Calu3 (cell line): ENCODE measurements around the gene ST6GALNAC3. TPM values are rescaled to one million over a fixed set of nuclear protein-coding genes. Genes with fewer than 3 reads are reported as not detected.

Source experiments
- BruUV-seq: library from RNA; stranded (reverse); fragments of 400-500 nt; replicated peaks from 2 replicates; lab custom pipeline; 2021; lab: Mats Ljungman, UMichigan
- CTCF ChIA-PET: fragments of 300-600 bp; sonication (Branson Sonifier 250); formaldehyde crosslinking; loops from one replicate; lab custom pipeline; 2022; ENCODE audit warnings: antibody characterized with exemption; lab: Charles Lee
- DNase-seq: peaks from one replicate; pipeline ENCODE4 v3.0.0; 2022
- H3K27ac Mint-ChIP-seq: one replicate; pipeline ENCODE4 v1.8.0; 2022; ENCODE audit warnings: mixed read lengths; ENCODE audit not compliant: unreplicated experiment
- H3K27me3 Mint-ChIP-seq: one replicate; pipeline ENCODE4 v1.8.0; 2022; ENCODE audit warnings: mixed read lengths; ENCODE audit not compliant: unreplicated experiment
- H3K36me3 Mint-ChIP-seq: one replicate; pipeline ENCODE4 v1.8.0; 2022; ENCODE audit warnings: mild to moderate bottlenecking, moderate library complexity, mixed read lengths; ENCODE audit not compliant: insufficient read depth, unreplicated experiment
- H3K4me1 Mint-ChIP-seq: one replicate; pipeline ENCODE4 v1.8.0; 2022; ENCODE audit warnings: mild to moderate bottlenecking, low read depth, mixed read lengths; ENCODE audit not compliant: unreplicated experiment
- H3K4me3 Mint-ChIP-seq: one replicate; pipeline ENCODE4 v1.8.0; 2022; ENCODE audit warnings: mild to moderate bottlenecking, low read depth, moderate library complexity, mixed read lengths; ENCODE audit not compliant: unreplicated experiment
- H3K9me3 Mint-ChIP-seq: one replicate; pipeline ENCODE4 v1.8.0; 2022; ENCODE audit warnings: low read depth, mixed read lengths; ENCODE audit not compliant: unreplicated experiment
- CTCF ChIP-seq: fragments of 200-600 bp; IDR thresholded peaks from one replicate; pipeline ENCODE4 v1.8.0; 2022; ENCODE audit warnings: antibody characterized with exemption; ENCODE audit not compliant: unreplicated experiment
- intact Hi-C: fragments of 100-400 bp; cut with micrococcal nuclease; formaldehyde crosslinking; loops from one replicate; pipeline ENCODE4 v1.10.0; 2022; ENCODE audit not compliant: unreplicated experiment
- total RNA-seq: library from RNA; stranded (reverse); gene quantifications from 2 replicates; pipeline ENCODE4 v1.2.3, GENCODE V29; 2022

The ST6GALNAC3 gene
- total RNA-seq, 1 experiment from 2014 or later: 0.87 TPM

- Mint-ChIP-seq H3K27ac (no peak overlapping the region), H3K4me3 (no peak overlapping the region), H3K36me3 (no peaks in the 10 kb centered on the region), H3K27me3 (no peaks in the 10 kb centered on the region), H3K4me1 (no peaks in the 10 kb centered on the region), H3K9me3 (no peaks in the 10 kb centered on the region)
- intact Hi-C loops: no loop called here
- no TSS peak for BruUV-seq
- no peak for TF ChIP-seq CTCF
- DNase-seq: no peak
- CTCF ChIA-PET: no interaction called here
Measured at GRCh38 chr1:76503100-76503499, 428.6 kb downstream of the ST6GALNAC3 start.

DNA sequence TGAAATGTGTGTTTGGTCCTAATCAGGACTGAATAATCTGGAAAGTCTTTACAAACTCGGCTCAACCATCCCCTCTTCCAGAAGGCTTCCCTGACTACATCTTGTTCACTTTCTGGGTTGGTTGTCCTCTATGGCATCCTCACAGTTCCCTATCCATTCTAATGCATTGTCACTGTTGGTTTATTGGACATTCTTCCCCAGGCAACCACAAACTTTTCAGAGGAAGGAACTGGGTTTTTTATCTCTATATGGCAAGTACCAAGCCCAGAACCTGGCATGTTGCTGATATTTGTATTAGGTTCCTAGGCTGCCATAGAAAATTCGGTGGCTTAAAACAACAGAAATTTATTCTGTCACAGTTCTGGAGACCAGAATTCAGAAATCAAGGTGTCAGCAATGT lies 429.2 kb downstream of the ST6GALNAC3 start:
- Mint-ChIP-seq H3K4me1 (no peaks in the 10 kb centered on the region), H3K36me3 (no peaks in the 10 kb centered on the region), H3K27me3 (no peaks in the 10 kb centered on the region), H3K27ac (no peak overlapping the region), H3K4me3 (no peak overlapping the region), H3K9me3 (no peaks in the 10 kb centered on the region)
- intact Hi-C loops: no loop called here
- no peak for DNase-seq
- no TSS peak for BruUV-seq
- no peak for TF ChIP-seq CTCF
- CTCF ChIA-PET: no interaction called here

- CTCF ChIA-PET: no interaction called here
- Mint-ChIP-seq H3K4me1 (no peaks in the 10 kb centered on the region), H3K27ac (no peak overlapping the region)
Measured at GRCh38 chr1:76507376-76507775, 432.8 kb downstream of the ST6GALNAC3 start.

DNA sequence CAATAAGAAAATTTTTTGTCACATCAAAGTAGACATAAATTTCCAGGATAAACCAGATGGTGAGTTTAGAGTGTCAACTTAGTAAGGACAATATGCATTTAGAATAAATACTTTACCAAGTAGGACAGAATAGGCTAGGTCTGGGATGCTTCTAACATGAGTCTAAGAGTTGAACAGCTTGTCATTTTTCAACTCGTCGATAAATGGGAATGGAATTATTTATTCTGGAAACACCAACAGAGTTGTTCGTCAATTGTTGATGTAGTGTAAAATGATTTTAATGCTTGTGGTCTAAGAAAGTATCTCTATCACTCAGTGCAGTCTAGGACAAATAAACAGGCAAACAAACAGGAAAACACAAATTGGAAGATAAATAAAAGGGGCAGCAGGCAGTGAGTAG lies 434.3 kb downstream of the ST6GALNAC3 start:
- no peak for DNase-seq
- H3K36me3 Mint-ChIP-seq: no peaks in the 10 kb centered on the region
- H3K27ac Mint-ChIP-seq: no peak overlapping the region
- intact Hi-C loops: no loop called here
- TF ChIP-seq CTCF: no peak
- no peaks in the 10 kb centered on the region for H3K9me3 Mint-ChIP-seq
- no peak overlapping the region for H3K4me3 Mint-ChIP-seq
- no TSS peak for BruUV-seq
- no peaks in the 10 kb centered on the region for H3K27me3 Mint-ChIP-seq
- CTCF ChIA-PET: no interaction called here
- H3K4me1 Mint-ChIP-seq: no peaks in the 10 kb centered on the region

More at GRCh38 chr1:76507376-76507775, 432.8 kb downstream of the ST6GALNAC3 start:
- Mint-ChIP-seq H3K27me3 (no peaks in the 10 kb centered on the region), H3K4me3 (no peak overlapping the region), H3K9me3 (no peaks in the 10 kb centered on the region), H3K36me3 (no peaks in the 10 kb centered on the region)
- no peak for TF ChIP-seq CTCF
- no TSS peak for BruUV-seq
- DNase-seq: no peak
- intact Hi-C loops: no loop called here
